NK-92 (cell line): ENCODE measurements around the gene ICAM4.
"Not testable (repeated sequence)": the region's sequence is repeated elsewhere in the genome, so short reads cannot be mapped to it uniquely, and the experiment has no call there.

Experiments
- DNase-seq: peaks from one replicate; lab custom pipeline; 2025; ENCODE audit not compliant: unreplicated experiment; lab: John Stamatoyannopoulos, UW

ICAM4 gene

DNA sequence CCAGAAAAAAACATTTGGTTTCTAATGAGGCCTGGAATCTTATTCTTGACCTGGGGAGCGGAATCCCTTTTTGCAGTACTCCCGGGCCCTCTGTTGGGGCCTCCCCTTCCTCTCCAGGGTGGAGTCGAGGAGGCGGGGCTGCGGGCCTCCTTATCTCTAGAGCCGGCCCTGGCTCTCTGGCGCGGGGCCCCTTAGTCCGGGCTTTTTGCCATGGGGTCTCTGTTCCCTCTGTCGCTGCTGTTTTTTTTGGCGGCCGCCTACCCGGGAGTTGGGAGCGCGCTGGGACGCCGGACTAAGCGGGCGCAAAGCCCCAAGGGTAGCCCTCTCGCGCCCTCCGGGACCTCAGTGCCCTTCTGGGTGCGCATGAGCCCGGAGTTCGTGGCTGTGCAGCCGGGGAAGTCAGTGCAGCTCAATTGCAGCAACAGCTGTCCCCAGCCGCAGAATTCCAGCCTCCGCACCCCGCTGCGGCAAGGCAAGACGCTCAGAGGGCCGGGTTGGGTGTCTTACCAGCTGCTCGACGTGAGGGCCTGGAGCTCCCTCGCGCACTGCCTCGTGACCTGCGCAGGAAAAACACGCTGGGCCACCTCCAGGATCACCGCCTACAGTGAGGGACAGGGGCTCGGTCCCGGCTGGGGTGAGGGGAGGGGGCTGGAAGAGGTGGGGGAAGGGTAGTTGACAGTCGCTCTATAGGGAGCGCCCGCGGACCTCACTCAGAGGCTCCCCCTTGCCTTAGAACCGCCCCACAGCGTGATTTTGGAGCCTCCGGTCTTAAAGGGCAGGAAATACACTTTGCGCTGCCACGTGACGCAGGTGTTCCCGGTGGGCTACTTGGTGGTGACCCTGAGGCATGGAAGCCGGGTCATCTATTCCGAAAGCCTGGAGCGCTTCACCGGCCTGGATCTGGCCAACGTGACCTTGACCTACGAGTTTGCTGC lies at the start of gene ICAM4:
Gene ICAM4 (plus strand): TSS at position 153 of the 935 bp plus-strand sequence. CDS start 58 bp downstream, at position 211.
- no peak for DNase-seq

DNA sequence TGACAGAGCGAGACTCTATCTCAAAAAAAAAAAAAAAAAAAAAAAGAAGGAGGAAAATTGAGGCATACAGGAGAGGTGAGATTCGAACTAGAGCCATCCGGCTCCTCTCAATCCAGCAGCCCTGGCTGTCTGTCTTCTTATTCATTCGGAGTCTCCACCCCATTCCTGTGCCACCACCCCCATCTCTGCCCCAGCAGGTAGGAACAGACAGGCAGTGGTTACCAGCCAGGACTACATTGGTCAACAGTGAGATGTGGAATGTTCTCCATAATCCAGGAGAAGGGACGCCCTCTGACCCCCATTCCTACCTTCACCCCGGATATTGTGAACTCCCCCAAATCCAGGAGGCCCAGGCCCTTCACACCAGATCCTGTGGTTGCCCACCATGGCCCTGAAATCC lies 49.1 kb upstream of the ICAM4 start:
- no peak for DNase-seq

DNA sequence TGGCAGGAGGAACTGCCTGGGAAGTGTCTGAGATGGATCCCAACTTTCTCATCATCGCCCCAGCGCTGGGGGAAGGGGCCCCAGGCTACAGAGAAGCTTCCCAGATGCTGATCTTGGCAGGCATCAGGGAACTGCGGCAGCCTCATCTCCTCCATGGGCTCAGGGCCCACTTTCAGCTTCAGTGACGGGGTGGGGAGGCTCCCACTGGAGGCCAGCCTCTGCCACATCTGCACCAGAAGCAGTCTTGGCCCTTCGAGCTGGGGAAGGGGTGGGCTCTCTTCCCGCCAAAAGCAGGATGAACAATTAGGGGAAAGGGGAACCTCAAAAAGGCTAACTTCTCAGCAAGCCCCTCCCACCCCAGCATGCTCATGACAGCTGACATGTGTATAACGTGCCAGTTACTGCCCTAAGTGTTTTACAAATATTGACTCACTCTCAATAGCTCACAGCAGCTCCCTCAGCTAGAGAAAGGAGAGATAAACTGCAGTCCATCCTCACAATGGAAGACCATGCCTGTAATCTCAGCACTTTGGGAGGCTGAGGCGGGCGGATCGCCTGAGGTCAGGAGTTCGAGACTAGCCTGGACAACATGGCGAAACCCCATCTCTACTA lies 48.5 kb upstream of the ICAM4 start:
- no peak for DNase-seq

DNA sequence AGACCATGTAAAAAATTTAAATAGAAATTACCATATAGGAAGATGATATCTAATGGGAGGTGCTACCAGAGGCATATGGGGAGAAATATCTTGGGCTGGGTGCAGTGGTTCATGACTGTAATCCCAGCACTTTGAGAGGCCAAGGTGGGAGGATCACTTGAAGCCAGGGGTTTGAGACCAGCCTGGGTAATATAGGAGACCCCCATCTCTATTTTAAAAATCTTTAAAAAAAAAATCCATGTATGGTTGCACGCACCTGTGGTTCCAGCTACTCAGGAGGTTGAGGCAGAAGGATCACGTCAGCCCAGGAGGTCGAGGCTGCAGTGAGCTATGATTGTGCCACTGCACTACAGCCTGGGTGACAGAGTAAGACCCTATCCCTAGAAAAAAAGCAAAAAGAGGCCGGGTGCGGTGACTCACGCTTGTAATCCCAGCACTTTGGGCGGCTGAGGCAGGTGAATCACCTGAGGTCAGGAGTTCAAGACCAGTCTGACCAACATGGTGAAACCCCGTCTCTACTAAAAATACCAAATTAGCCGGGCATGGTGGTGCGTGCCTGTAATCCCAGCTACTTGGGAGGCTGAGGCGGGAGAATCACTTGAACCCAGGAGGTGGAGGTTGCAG lies 44.8 kb upstream of the ICAM4 start:
- not testable (repeated sequence) for DNase-seq

- no peak for DNase-seq
Observed at GRCh38 chr19:10243606-10244005, 43.1 kb upstream of the ICAM4 start.

DNA sequence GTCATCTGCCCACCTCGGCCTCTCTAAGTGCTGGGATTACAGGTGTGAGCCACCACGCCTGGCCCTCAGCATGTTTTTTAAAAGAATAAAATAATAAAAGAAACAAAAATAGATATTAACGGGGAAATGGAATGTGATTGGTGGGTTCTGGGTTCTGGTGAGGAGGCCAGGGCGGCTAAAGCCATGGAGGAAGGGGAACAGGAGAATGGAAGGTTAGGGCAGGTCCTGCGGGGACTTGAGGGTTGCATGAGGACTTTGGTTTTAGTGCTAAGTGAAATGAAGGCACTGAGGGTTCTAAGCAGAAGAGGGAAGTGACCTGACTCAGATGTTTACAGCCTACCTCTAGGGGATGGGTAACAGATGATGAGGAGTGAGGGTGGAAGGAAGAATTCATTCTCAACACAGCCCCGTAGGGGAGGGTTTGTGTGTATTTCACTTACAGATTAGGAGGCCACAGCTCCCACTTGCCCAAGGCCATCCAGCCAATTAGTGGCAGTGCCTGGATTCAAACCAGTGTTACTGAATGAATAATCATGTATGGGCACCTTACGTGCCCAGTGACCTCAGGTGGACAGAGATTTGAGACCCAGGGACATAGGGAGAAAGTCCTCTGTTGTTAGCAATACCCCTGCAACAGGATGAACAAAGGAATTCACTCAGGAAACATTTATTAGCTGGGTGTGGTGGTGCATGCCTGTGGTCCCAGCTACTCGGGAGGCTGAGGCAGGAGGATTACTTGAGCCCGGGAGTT lies 41.4 kb upstream of the ICAM4 start:
- no peak for DNase-seq

- no peak for DNase-seq
Observed at GRCh38 chr19:10246511-10246910, 40.2 kb upstream of the ICAM4 start.

GRCh38 chr19:10251792-10252694 lies 34.7 kb upstream of the ICAM4 start, which contains the start of gene MRPL4:
MRPL4 (plus strand) TSS chr19:10252214; CDS start chr19:10252254, 40 bp downstream.
- peak; percentile 85 for DNase-seq

DNA sequence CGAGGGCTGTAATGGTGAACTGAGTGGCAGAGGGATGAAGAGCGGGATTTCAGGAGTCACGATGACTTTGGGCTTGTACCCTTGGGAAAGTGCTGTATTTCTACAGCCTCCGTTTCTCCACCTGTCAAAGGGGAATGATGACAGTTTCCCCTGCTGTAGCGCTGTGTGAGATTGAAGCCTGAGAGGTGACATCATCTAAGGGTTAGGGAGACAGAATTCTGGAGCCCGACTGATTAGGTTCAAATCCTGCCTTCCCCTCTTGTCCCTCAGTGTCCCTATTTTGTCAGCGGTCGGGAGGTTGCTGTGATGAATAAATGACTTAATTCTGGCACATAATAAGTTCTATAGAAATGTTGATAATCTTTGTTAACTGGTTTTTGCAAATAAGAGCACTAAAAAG lies 34.0 kb upstream of the ICAM4 start:
- DNase-seq, result no peak

DNA sequence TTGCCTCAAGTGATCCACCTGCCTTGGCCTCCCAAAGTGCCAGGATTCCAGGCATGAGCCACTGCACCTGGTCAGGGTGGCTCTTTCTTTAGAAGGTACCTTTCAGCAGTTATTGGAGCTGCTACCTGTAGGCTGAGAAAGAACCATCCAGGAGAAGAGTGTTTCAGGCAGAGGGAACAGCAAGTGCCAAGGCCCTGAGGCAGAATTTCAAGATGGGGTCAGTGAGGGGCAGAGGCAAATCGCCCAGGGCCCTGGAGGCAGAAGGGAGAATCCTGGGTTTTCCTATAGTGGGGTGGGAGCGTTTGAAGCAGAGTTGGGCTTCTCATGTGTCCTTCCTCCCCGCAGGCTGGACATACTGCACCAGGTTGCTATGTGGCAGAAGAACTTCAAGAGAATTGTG lies 32.5 kb upstream of the ICAM4 start:
- DNase-seq, result no peak

DNA sequence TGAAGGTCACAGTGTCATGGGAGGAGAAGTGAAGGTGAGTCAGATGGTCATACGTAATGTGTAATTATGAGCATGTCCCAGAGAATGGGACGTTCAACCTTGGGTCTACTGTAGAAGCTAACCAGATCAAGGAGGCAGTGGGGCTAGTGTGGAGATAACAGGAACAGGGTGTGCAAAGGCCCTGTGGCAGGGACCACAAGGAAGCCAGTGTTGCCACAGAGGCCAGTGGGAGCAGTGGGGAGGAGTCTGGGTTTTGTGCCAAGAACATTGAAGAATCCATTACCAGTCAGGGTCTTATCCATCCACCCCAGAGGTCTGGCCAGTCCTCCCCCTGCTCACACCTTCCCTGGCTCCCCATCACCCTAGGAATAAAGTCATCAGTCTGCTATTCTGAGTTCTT lies 31.4 kb upstream of the ICAM4 start:
- no peak for DNase-seq

DNA sequence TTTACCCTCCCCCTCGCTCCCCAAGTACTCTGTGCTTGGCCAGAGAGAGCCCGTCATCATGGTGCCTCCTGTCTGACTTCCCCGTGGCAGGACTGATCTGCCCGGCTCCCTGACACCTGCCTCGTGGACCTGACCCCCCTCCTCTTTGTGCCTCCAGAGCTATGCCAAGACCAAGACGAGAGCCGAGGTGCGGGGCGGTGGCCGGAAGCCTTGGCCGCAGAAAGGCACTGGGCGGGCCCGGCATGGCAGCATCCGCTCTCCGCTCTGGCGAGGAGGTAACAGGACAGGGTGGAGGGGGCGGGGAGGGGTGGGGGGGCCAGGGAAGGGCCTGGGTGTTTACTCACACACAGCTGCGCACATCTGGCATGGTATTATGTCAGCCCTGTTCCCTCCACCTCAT lies 30.2 kb upstream of the ICAM4 start:
- no peak for DNase-seq

DNA sequence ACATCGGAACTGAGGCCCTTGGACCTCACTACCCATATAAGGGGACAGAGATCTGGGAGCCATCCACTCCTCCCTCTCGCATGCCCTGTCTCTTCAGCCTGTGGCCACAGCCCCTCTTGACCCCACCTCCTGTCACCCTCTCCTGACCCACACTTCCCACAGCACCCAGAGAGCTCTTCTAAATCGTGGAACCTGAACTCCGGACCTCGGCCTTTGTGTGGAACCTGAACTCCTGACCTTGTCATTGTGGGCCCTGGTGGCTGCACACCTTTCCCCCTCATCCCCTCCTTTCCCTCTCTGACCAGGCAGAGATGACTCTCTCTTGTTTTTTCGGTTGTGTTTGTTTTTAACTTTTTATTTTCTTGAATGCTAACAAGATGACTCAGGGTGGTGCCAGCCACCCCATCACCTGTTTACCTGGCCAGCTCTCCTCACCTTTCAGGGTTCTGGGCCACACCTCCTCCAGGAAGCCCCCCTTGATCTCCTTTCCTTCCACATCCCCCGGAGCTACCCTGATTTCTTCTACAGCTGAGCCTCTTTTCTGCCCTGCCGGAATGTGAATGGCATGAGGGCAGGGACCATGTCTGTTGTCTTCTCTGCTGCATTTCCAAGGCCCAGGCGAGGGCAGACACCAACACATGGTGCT lies 29.7 kb upstream of the ICAM4 start:
- DNase-seq, result no peak

GRCh38 chr19:10258080-10258710 lies 28.6 kb upstream of the ICAM4 start:
- no peak for DNase-seq

- no peak for DNase-seq
Observed at GRCh38 chr19:10259162-10259905, 27.4 kb upstream of the ICAM4 start.

DNA sequence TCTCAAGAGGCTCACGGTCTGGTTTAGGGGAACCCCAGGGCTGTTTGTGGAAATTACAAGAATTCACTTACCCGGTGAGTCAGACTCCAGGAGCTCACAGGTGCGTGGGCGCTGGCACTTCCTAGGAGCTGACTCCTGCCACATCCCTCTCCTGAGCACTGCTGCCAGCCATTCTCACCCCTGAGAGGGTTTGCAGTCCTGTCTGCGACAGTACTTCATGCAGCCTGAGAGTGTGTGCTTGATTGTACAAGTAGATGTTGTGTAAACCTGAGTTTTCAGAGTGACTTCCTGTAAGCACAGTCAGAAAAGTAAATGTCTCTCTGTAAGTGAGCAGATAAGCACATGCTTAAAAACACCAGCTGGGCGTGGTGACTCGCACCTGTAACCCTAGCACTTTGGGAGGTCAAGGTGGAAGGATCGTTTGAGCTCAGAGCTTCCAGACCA lies 26.6 kb upstream of the ICAM4 start:
- no peak for DNase-seq

- no peak for DNase-seq
Observed at GRCh38 chr19:10262771-10263170, 24.0 kb upstream of the ICAM4 start.

DNA sequence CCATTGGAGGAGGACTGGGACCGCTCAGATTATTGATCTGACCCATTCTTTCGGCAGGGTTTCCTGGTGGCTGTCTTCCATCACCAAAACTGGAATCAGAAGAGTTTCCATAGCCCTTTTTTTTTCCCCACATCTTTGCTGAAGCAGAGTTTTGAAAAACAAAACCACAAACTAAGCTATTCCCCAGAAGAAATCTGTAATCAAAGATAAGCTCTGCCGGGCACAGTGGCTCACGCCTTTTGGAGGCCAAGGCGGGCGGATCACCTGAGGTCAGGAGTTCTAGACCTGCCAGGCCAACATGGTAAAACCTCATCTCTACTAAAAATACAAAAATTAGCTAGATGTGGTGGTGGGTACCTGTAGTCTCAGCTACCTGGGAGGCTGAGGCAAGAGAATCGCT lies 20.0 kb upstream of the ICAM4 start:
- no peak for DNase-seq
